DND-41 (cell line): ENCODE results near the gene SH3RF3.

Experiments
- CTCF ChIP-seq: IDR thresholded peaks from 2 replicates; pipeline ENCODE4 v1.5.1; 2012; ENCODE audit warnings: borderline replicate concordance, low read length, moderate library complexity, mild to moderate bottlenecking; ENCODE audit not compliant: poor library complexity, severe bottlenecking; ENCODE audit errors: extremely low read depth
- EZH2 ChIP-seq: IDR thresholded peaks from 3 replicates; pipeline ENCODE4 v1.6.1; 2012; ENCODE audit warnings: borderline replicate concordance, low read depth, mild to moderate bottlenecking, moderate library complexity, low read length, inconsistent platforms; ENCODE audit not compliant: severe bottlenecking

- TF ChIP-seq CTCF (no peak), EZH2 (no peak)
Observed at GRCh38 chr2:109218087-109218791, 89.2 kb downstream of the SH3RF3 start.
